Measurements from ENCODE around the gene GARIN6.
"Not testable (repeated sequence)": the region's sequence is repeated elsewhere in the genome, so short reads cannot be mapped to it uniquely, and the experiment has no call there.

Gene GARIN6

GRCh38 chr12:99647453-99647852 is at the start of gene GARIN6:
Gene GARIN6, plus strand, starts transcription at chr12:99647753. Its CDS starts 422 bp downstream, at chr12:99648175.
- DNase-seq (ENCODE audit: low read depth in 2 of 2), result no peak

- DNase-seq (ENCODE audit: low read depth in 2 of 2), result no peak
These were observed 48.8 kb upstream of the GARIN6 start for GRCh38 chr12:99598785-99599184.

GRCh38 chr12:99600388-99600787 is 47.2 kb upstream of the GARIN6 start:
- no peak for DNase-seq (ENCODE audit: low read depth in 2 of 2)

- no peak for DNase-seq (ENCODE audit: low read depth in 2 of 2)
These were observed 37.9 kb upstream of the GARIN6 start for GRCh38 chr12:99609455-99610181.

GRCh38 chr12:99611117-99611516 is 36.4 kb upstream of the GARIN6 start:
- no peak for DNase-seq (ENCODE audit: low read depth in 2 of 2)

- DNase-seq (ENCODE audit: low read depth in 2 of 2), result no peak
These were observed 36.0 kb upstream of the GARIN6 start for GRCh38 chr12:99611599-99611998.

GRCh38 chr12:99618657-99619056 is 28.9 kb upstream of the GARIN6 start:
- DNase-seq (ENCODE audit: low read depth in 2 of 2), result no peak

GRCh38 chr12:99619389-99620158 is 28.0 kb upstream of the GARIN6 start:
- DNase-seq (ENCODE audit: low read depth in 2 of 2), result no peak

GRCh38 chr12:99620159-99620479 is 27.4 kb upstream of the GARIN6 start:
- no peak for DNase-seq (ENCODE audit: low read depth in 2 of 2)

GRCh38 chr12:99624591-99624990 is 23.0 kb upstream of the GARIN6 start:
- not testable (repeated sequence) for DNase-seq (ENCODE audit: low read depth in 2 of 2)

GRCh38 chr12:99627459-99627858 is 20.1 kb upstream of the GARIN6 start:
- DNase-seq (ENCODE audit: low read depth in 2 of 2), result no peak

GRCh38 chr12:99644629-99645028 is 2.9 kb upstream of the GARIN6 start:
- DNase-seq (ENCODE audit: low read depth in 2 of 2), result no peak

GRCh38 chr12:99648183-99648582 is 630 bp downstream of the GARIN6 start:
- DNase-seq (ENCODE audit: low read depth in 2 of 2), result no peak

- DNase-seq (ENCODE audit: low read depth in 2 of 2), result no peak
These were observed 2.0 kb downstream of the GARIN6 start for GRCh38 chr12:99649551-99649950.

- DNase-seq (ENCODE audit: low read depth in 2 of 2), result no peak
These were observed 11.3 kb downstream of the GARIN6 start for GRCh38 chr12:99658671-99659349.

- no peak for DNase-seq (ENCODE audit: low read depth in 2 of 2)
These were observed 23.1 kb downstream of the GARIN6 start for GRCh38 chr12:99670635-99671034.

GRCh38 chr12:99680276-99680675 is 32.7 kb downstream of the GARIN6 start:
- no peak for DNase-seq (ENCODE audit: low read depth in 2 of 2)

GRCh38 chr12:99686142-99686541 is 38.6 kb downstream of the GARIN6 start:
- DNase-seq (ENCODE audit: low read depth in 2 of 2), result no peak

GRCh38 chr12:99695050-99695449 is 47.5 kb downstream of the GARIN6 start:
- no peak for DNase-seq (ENCODE audit: low read depth in 2 of 2)
